Karpas-422 (cell line): Measurements from ENCODE around the gene VPS37C. TPM values are rescaled to one million over a fixed set of nuclear protein-coding genes. Genes with fewer than 3 reads are reported as not detected.
"Not testable (repeated sequence)": the region's sequence is repeated elsewhere in the genome, so short reads cannot be mapped to it uniquely, and the experiment has no call there.

ENCODE experiments used
- DNase-seq: peaks from one replicate; pipeline ENCODE4 v3.0.0-alpha.2; 2015
- H2AFZ ChIP-seq: fragments of 200-600 bp; sonication (generic); 2 replicates; pipeline ENCODE4 v1.6.1; 2014; ENCODE audit warnings: antibody characterized with exemption, low read length, mixed read lengths
- H3K27ac ChIP-seq: fragments of 200-600 bp; sonication (generic); 2 replicates; pipeline ENCODE4 v1.5.1; 2014; ENCODE audit warnings: mild to moderate bottlenecking, low read length, moderate library complexity
- H3K27me3 ChIP-seq: fragments of 200-600 bp; sonication (generic); 2 replicates; pipeline ENCODE4 v1.6.1; 2014; ENCODE audit warnings: low read length, mixed read lengths
- H3K36me3 ChIP-seq: fragments of 200-600 bp; sonication (generic); 2 replicates; pipeline ENCODE4 v1.6.1; 2014; ENCODE audit warnings: low read length, mixed read lengths; ENCODE audit not compliant: insufficient read depth
- H3K4me1 ChIP-seq: fragments of 200-600 bp; sonication (generic); 2 replicates; pipeline ENCODE4 v1.6.1; 2014; ENCODE audit warnings: mild to moderate bottlenecking, low read length, mixed read lengths
- H3K4me2 ChIP-seq: fragments of 200-600 bp; sonication (generic); 2 replicates; pipeline ENCODE4 v1.6.1; 2014; ENCODE audit warnings: low read length, low read depth, mild to moderate bottlenecking; ENCODE audit not compliant: poor library complexity, severe bottlenecking
- H3K4me3 ChIP-seq: fragments of 200-600 bp; sonication (generic); 2 replicates; pipeline ENCODE4 v1.5.1; 2014; ENCODE audit warnings: mild to moderate bottlenecking, antibody characterized with exemption, low read length, mixed read lengths
- H3K79me2 ChIP-seq: fragments of 200-600 bp; sonication (generic); 2 replicates; pipeline ENCODE4 v1.6.1; 2014; ENCODE audit warnings: mild to moderate bottlenecking, low read length, mixed read lengths
- H3K9ac ChIP-seq: fragments of 200-600 bp; sonication (generic); 2 replicates; pipeline ENCODE4 v1.6.0; 2014; ENCODE audit warnings: low read length
- H3K9me2 ChIP-seq: fragments of 200-600 bp; sonication (generic), shearing (Covaris generic); replicated peaks from 2 replicates; pipeline ENCODE4 v1.6.0; 2014; ENCODE audit warnings: mild to moderate bottlenecking, low read length, moderate library complexity; ENCODE audit not compliant: insufficient read depth
- H3K9me3 ChIP-seq: fragments of 300-700, 200-600 bp; sonication (generic); 2 replicates; pipeline ENCODE4 v1.6.1; 2014; ENCODE audit warnings: low read length, mixed read lengths
- H4K20me1 ChIP-seq: fragments of 200-600 bp; sonication (generic); 2 replicates; pipeline ENCODE4 v1.6.1; 2014; ENCODE audit warnings: mild to moderate bottlenecking, antibody characterized with exemption, low read length, low read depth; ENCODE audit not compliant: insufficient read depth
- total RNA-seq: library from RNA; depleted of rRNA; stranded (reverse); fragments of >200 nt; shearing (Covaris generic); gene quantifications from 2 replicates; pipeline ENCODE4 v1.2.3, GENCODE V29; 2014; ENCODE audit warnings: low replicate concordance

The VPS37C gene
- total RNA-seq, 1 experiment from 2014 or later = 13.8 TPM

GRCh38 chr11:61186504-61186903 lies 25.3 kb upstream of the VPS37C start:
- Histone ChIP-seq H3K9me2 (no peaks in the 10 kb centered on the region), H4K20me1 (no peaks in the 10 kb centered on the region), H3K79me2 (no peaks in the 10 kb centered on the region), H2AFZ (no peak overlapping the region), H3K9me3 (no peaks in the 10 kb centered on the region), H3K27ac (no peak overlapping the region), H3K4me3 (no peak overlapping the region), H3K27me3 (no peaks in the 10 kb centered on the region), H3K9ac (no peak overlapping the region), H3K4me2 (no peak overlapping the region), H3K36me3 (no peaks in the 10 kb centered on the region), H3K4me1 (peaks cover 5% of the 10 kb centered on the region)
- DNase-seq = no peak

- Histone ChIP-seq H3K9me2 (no peaks in the 10 kb centered on the region), H3K9me3 (no peaks in the 10 kb centered on the region), H3K4me1 (no peaks in the 10 kb centered on the region), H3K4me2 (no peak overlapping the region), H3K27me3 (no peaks in the 10 kb centered on the region), H2AFZ (no peak overlapping the region), H3K27ac (no peak overlapping the region), H4K20me1 (no peaks in the 10 kb centered on the region), H3K4me3 (no peak overlapping the region), H3K9ac (no peak overlapping the region), H3K79me2 (no peaks in the 10 kb centered on the region), H3K36me3 (no peaks in the 10 kb centered on the region)
- no peak for DNase-seq
Measured at GRCh38 chr11:61183645-61184044, 22.4 kb upstream of the VPS37C start.

GRCh38 chr11:61181489-61181888 lies 20.3 kb upstream of the VPS37C start:
- H3K36me3 ChIP-seq = no peaks in the 10 kb centered on the region
- no peaks in the 10 kb centered on the region for H3K9me2 ChIP-seq
- H3K4me2 ChIP-seq = no peak overlapping the region
- H4K20me1 ChIP-seq = no peaks in the 10 kb centered on the region
- H3K27ac ChIP-seq = no peak overlapping the region
- no peaks in the 10 kb centered on the region for H3K9me3 ChIP-seq
- no peak overlapping the region for H3K4me3 ChIP-seq
- no peaks in the 10 kb centered on the region for H3K27me3 ChIP-seq
- DNase-seq = no peak
- H3K79me2 ChIP-seq = no peaks in the 10 kb centered on the region
- H3K9ac ChIP-seq = no peak overlapping the region
- no peaks in the 10 kb centered on the region for H3K4me1 ChIP-seq
- H2AFZ ChIP-seq = no peak overlapping the region

- not testable (repeated sequence) for H3K79me2 ChIP-seq, H3K9me3 ChIP-seq, H3K4me1 ChIP-seq, H3K4me2 ChIP-seq, H3K27ac ChIP-seq, H3K9me2 ChIP-seq, H3K36me3 ChIP-seq, H3K9ac ChIP-seq, H3K4me3 ChIP-seq, H3K27me3 ChIP-seq, H4K20me1 ChIP-seq, DNase-seq, H2AFZ ChIP-seq
Measured at GRCh38 chr11:61180205-61180604, 19.0 kb upstream of the VPS37C start.

GRCh38 chr11:61176446-61176845 lies 15.2 kb upstream of the VPS37C start:
- Histone ChIP-seq H3K4me1 (no peaks in the 10 kb centered on the region), H3K27me3 (no peaks in the 10 kb centered on the region; the same call in 1 of the 2 replicates), H4K20me1 (no peaks in the 10 kb centered on the region), H3K36me3 (no peaks in the 10 kb centered on the region), H3K79me2 (no peaks in the 10 kb centered on the region), H3K9ac (no peak overlapping the region), H3K4me2 (no peak overlapping the region), H3K4me3 (no peak overlapping the region), H2AFZ (no peak overlapping the region), H3K27ac (no peak overlapping the region), H3K9me3 (no peaks in the 10 kb centered on the region), H3K9me2 (no peaks in the 10 kb centered on the region)
- DNase-seq = no peak

GRCh38 chr11:61174949-61175348 lies 13.7 kb upstream of the VPS37C start:
- H3K9ac ChIP-seq = no peak overlapping the region
- no peaks in the 10 kb centered on the region for H3K4me1 ChIP-seq
- no peaks in the 10 kb centered on the region for H3K36me3 ChIP-seq
- no peaks in the 10 kb centered on the region for H3K79me2 ChIP-seq
- no peaks in the 10 kb centered on the region for H4K20me1 ChIP-seq
- H3K27me3 ChIP-seq = no peaks in the 10 kb centered on the region; the same call in 1 of the 2 replicates
- H3K4me2 ChIP-seq = no peak overlapping the region
- no peak overlapping the region for H3K4me3 ChIP-seq
- H3K9me2 ChIP-seq = no peaks in the 10 kb centered on the region
- no peak for DNase-seq
- no peak overlapping the region for H3K27ac ChIP-seq
- H2AFZ ChIP-seq = no peak overlapping the region
- no peaks in the 10 kb centered on the region for H3K9me3 ChIP-seq

GRCh38 chr11:61174273-61174672 lies 13.0 kb upstream of the VPS37C start:
- Histone ChIP-seq H3K27me3 (no peaks in the 10 kb centered on the region; the same call in 1 of the 2 replicates), H3K9ac (no peak overlapping the region), H3K9me3 (no peaks in the 10 kb centered on the region), H3K4me2 (no peak overlapping the region), H3K4me1 (no peaks in the 10 kb centered on the region), H3K27ac (no peak overlapping the region), H3K79me2 (no peaks in the 10 kb centered on the region), H3K9me2 (no peaks in the 10 kb centered on the region), H4K20me1 (no peaks in the 10 kb centered on the region), H2AFZ (no peak overlapping the region), H3K4me3 (no peak overlapping the region), H3K36me3 (no peaks in the 10 kb centered on the region)
- no peak for DNase-seq

- DNase-seq = peak; percentile 67
- Histone ChIP-seq H3K9me2 (no peaks in the 10 kb centered on the region), H4K20me1 (no peaks in the 10 kb centered on the region), H3K9ac (no peak overlapping the region), H2AFZ (no peak overlapping the region), H3K4me2 (no peak overlapping the region), H3K27ac (no peak overlapping the region), H3K79me2 (no peaks in the 10 kb centered on the region), H3K4me3 (no peak overlapping the region), H3K27me3 (no peaks in the 10 kb centered on the region; the same call in 1 of the 2 replicates), H3K36me3 (no peaks in the 10 kb centered on the region), H3K9me3 (no peaks in the 10 kb centered on the region), H3K4me1 (no peaks in the 10 kb centered on the region)
Measured at GRCh38 chr11:61173456-61173855, 12.2 kb upstream of the VPS37C start.

GRCh38 chr11:61172888-61173287 lies 11.7 kb upstream of the VPS37C start:
- DNase-seq = no peak
- Histone ChIP-seq H3K27ac (no peak overlapping the region), H3K9ac (no peak overlapping the region), H3K27me3 (no peaks in the 10 kb centered on the region; the same call in 1 of the 2 replicates), H3K9me2 (no peaks in the 10 kb centered on the region), H3K79me2 (no peaks in the 10 kb centered on the region), H4K20me1 (no peaks in the 10 kb centered on the region), H3K4me2 (no peak overlapping the region), H3K4me3 (no peak overlapping the region), H2AFZ (no peak overlapping the region), H3K9me3 (no peaks in the 10 kb centered on the region), H3K36me3 (no peaks in the 10 kb centered on the region), H3K4me1 (no peaks in the 10 kb centered on the region)
